D721Med (cell line): ENCODE measurements around the gene TTLL6.
"Not testable (repeated sequence)": the region's sequence is repeated elsewhere in the genome, so short reads cannot be mapped to it uniquely, and the experiment has no call there.

Source experiments
- DNase-seq: peaks from one replicate; pipeline ENCODE4 v3.0.0; 2011; ENCODE audit warnings: low spot score; ENCODE audit not compliant: insufficient read length
- FAIRE-seq: peaks from 2 replicates; lab custom pipeline; 2011; peaks lifted over from hg19 to GRCh38; lab: Jason Lieb, UNC
- CTCF ChIP-seq: IDR thresholded peaks from 2 replicates; pipeline ENCODE4 v1.5.1; 2012; ENCODE audit warnings: mild to moderate bottlenecking, control low read depth; ENCODE audit not compliant: insufficient read depth; ENCODE audit errors: missing control alignments

TTLL6 gene

GRCh38 chr17:48830840-48831548 is 14.0 kb upstream of the TTLL6 start, which contains the start of gene CALCOCO2:
Gene CALCOCO2 (plus strand): TSS chr17:48831035. CDS start chr17:48841708, 10,673 bp downstream.
- FAIRE-seq (no peak), DNase-seq (peak; percentile 87)
- no peak for TF ChIP-seq CTCF

GRCh38 chr17:48825446-48826381 is 8.7 kb upstream of the TTLL6 start:
- no peak for FAIRE-seq
- no peak for DNase-seq
- TF ChIP-seq CTCF, result no peak

- not testable (repeated sequence) for DNase-seq, FAIRE-seq
Measured at GRCh38 chr17:48820936-48821335, 3.9 kb upstream of the TTLL6 start.

GRCh38 chr17:48819466-48819865 is 2.4 kb upstream of the TTLL6 start:
- TF ChIP-seq CTCF, result no peak
- FAIRE-seq (no peak), DNase-seq (no peak)

- FAIRE-seq, result no peak
- TF ChIP-seq CTCF, result no peak
- no peak for DNase-seq
Measured at GRCh38 chr17:48818361-48818841, 1.4 kb upstream of the TTLL6 start.

GRCh38 chr17:48816438-48816773 is 623 bp downstream of the TTLL6 start:
- FAIRE-seq, result no peak

More at GRCh38 chr17:48816438-48816773, 623 bp downstream of the TTLL6 start:
- no peak for DNase-seq
- no peak for TF ChIP-seq CTCF
